GM18873 (cell line): ENCODE results near the gene MMEL1.
"Not testable (repeated sequence)": the region's sequence is repeated elsewhere in the genome, so short reads cannot be mapped to it uniquely, and the experiment has no call there.

Source experiments
- ATAC-seq: cut with Tn5 transposase; IDR thresholded peaks from one replicate; pipeline ENCODE4 v1.9.1; 2021; ENCODE audit warnings: mild to moderate bottlenecking, moderate library complexity, moderate number of reproducible peaks; ENCODE audit not compliant: unreplicated experiment, low FRiP score

Gene MMEL1, protein sequence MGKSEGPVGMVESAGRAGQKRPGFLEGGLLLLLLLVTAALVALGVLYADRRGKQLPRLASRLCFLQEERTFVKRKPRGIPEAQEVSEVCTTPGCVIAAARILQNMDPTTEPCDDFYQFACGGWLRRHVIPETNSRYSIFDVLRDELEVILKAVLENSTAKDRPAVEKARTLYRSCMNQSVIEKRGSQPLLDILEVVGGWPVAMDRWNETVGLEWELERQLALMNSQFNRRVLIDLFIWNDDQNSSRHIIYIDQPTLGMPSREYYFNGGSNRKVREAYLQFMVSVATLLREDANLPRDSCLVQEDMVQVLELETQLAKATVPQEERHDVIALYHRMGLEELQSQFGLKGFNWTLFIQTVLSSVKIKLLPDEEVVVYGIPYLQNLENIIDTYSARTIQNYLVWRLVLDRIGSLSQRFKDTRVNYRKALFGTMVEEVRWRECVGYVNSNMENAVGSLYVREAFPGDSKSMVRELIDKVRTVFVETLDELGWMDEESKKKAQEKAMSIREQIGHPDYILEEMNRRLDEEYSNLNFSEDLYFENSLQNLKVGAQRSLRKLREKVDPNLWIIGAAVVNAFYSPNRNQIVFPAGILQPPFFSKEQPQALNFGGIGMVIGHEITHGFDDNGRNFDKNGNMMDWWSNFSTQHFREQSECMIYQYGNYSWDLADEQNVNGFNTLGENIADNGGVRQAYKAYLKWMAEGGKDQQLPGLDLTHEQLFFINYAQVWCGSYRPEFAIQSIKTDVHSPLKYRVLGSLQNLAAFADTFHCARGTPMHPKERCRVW

DNA sequence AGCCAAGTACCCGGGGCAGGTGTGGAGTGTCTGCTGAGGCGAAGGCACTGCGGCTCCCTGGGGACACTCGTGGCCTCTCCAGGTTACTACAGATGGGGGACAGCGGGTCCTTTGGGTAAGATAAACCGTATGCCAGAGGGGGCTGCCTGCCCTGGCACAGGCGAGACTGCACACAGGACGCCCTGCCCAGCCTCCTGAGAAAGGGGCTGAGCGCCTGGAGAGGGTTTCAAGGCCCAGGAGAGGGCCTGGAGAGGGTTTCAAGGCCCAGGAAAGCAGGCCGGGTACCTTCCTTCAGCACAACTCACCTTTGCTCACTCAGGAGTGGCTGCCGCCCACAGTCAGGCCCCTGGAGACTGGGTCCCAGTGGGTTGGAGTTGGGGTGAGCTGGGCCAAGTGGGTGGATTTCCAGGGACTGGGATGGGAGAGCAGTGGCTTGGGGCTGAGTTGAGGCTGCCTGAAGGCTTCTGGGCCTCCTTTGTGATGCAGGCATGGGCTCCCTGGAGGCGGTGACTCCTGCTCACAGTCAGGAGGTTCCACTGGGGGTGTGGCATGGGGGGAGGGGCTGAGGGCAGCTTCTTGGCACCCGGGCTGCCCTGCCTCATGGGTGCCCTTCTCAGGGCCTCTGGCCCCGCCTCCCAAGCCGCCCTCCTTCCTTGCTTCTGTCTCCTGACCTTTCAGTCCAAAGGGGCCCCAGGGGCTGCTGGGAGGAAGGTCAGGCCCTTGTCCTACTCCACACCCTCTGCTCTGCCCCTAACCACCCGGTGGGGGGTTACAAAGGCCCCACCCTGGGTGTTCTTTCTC is at the start of gene MMEL1:
Gene MMEL1 (minus strand): TSS at position 456 of the 801 bp plus-strand sequence. CDS start 3,532 bp downstream, outside the sequence.
- no peak for ATAC-seq

- not testable (repeated sequence) for ATAC-seq
These were observed 43.9 kb upstream of the MMEL1 start for GRCh38 chr1:2676726-2677125.

DNA sequence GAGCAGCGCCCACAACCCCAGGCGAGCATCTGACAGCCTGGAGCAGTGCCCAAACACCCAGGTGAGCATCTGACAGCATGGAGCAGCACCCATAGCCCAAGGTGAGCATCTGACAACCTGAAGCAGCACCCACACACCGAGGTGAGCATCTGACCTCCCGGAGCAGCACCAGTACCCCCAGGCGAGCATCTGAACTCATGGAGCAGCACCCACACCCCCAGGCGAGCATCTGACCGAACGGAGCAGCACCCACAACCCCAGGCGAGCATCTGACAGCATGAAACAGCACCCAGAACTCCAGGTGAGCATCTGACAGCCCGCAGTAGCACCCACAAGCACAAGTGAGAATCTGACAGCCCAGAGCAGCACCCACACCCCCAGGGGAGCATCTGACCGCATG is 38.8 kb upstream of the MMEL1 start:
- not testable (repeated sequence) for ATAC-seq

DNA sequence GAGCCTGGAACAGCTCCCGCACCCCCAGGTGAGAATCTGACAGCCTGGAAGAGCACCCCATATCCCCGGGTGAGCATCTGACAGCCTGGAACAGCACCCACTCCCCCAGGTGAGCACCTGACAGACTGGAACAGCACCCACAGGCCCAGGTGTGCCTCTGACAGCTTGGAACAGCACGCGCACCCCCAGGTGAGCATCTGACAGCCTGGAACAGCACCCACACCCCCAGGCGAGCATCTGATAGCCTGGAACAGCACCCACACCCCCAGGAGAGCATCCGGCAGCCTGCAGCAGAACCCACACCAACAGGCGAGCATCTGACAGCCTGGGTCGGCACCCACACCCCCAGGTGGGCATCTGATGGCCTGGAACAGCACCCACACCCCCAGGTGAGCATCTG is 27.0 kb upstream of the MMEL1 start:
- not testable (repeated sequence) for ATAC-seq

DNA sequence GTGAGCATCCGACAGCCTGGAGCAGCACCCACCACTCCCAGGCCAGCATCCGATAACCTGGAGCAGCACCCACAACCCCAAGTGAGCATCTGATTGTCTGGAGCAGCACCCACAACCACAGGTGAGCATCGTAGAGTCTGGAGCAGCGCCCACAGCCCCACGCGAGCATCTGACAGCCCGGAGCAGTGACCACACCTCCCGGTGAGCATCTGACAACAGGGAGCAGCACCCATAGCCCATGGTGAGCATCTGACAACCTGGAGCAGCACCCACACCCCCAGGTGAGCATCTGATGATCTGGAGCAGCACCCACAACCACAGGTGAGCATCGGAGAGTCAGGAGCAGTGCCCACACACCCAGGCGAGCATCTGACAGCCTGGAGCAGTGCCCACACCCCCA is 25.1 kb upstream of the MMEL1 start:
- ATAC-seq = not testable (repeated sequence)

- not testable (repeated sequence) for ATAC-seq
These were observed 24.3 kb upstream of the MMEL1 start for GRCh38 chr1:2657124-2657523.

DNA sequence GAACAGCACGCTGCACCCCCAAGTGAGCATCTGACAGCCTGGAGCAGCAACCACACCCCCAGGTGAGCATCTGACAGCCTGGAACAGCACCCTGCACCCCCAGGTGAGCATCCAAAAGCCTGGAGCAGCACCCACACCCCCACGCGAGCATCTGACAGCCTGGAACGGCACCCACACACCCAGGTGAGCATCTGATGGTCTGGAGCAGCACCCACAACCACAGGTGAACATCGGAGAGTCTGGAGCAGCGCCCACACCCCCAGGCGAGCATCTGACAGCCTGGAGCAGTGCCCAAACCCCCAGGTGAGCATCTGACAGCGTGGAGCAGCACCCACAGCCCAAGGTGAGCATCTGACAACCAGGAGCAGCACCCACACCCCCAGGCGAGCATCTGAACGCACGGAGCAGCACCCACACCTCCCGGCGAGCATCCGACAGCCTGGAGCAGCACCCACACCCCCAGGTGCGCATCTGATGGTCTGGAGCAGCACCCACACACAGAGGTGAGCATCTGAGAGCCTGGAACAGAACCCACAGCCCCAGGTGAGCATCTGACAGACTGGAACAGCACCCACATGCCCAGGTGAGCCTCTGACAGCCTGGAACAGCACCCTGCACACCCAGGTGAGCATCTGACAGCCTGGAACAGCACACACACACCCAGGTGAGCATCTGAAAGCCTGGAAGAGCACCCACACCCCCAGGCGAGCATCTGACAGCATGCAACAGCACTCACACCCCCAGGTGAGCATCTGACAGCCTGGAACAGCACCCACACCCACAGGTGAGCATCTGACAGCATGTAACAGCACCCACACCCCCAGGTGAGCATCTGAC is 23.0 kb upstream of the MMEL1 start:
- not testable (repeated sequence) for ATAC-seq

DNA sequence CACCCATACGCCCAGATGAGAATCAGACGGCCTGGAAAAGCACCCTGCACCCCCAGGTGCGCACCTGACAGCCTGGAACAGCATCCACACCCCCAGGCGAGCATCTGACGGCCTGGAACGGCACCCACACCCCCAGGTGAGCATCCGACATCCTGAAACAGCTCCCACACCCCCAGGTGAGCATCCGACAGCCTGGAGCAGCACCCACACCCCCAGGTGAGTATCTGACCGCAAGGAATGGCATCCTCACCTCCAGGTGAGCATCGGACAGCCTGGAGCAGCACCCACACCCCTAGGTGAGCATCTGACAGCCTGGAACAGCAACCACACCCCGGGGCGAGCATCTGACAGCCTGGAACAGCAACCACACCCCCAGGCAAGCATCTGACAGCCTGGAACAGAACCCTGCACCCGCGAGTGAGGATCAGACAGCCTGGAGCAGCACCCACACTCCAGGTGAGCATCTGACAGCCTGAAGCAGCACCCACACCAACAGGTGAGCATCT is 21.7 kb upstream of the MMEL1 start:
- not testable (repeated sequence) for ATAC-seq

DNA sequence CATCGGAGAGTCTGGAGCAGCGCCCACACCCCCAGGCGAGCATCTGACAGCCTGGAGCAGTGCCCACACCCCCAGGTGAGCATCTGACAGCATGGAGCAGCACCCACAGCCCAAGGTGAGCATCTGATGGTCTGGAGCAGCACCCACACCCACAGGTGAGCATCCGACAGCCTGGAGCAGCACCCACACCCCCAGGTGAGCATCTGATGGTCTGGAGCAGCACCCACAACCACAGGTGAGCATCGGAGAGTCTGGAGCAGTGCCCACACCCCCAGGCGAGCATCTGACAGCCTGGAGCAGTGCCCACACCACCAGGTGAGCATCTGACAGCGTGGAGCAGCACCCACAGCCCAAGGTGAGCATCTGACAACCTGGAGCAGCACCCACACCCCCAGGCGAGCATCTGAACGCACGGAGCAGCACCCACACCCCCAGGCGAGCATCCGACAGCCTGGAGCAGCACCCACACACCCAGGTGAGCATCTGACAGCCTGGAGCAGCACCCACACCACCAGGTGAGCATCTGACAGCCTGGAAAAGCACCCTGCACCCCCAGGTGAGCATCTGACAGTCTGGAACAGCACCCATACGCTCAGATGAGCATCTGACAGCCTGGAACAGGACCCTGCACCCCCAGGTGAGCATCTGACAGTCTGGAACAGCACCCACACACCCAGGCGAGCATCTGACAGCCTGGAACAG is 21.1 kb upstream of the MMEL1 start:
- not testable (repeated sequence) for ATAC-seq

DNA sequence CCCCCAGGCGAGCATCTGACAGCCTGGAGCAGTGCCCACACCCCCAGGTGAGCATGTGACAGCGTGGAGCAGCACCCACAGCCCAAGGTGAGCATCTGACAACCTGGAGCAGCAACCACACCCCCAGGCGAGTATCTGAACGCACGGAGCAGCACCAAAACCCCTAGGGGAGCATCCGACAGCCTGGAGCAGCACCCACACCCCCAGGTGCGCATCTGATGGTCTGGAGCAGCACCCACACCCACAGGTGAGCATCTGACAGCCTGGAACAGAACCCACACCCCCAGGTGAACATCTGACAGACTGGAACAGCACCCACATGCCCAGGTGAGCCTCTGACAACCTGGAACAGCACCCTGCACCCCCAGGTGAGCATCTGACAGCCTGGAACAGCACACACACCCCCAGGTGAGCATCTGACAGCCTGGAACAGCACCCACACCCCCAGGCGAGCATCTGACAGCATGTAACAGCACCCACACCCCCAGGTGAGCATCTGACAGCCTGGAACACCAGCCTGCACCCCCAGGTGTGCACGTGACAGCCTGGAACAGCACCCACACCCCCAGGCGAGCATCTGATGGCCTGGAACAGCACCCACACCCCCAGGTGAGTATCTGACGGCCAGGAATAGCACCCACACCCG is 20.2 kb upstream of the MMEL1 start:
- ATAC-seq = not testable (repeated sequence)

- ATAC-seq = not testable (repeated sequence)
These were observed 19.5 kb upstream of the MMEL1 start for GRCh38 chr1:2652152-2652925.

DNA sequence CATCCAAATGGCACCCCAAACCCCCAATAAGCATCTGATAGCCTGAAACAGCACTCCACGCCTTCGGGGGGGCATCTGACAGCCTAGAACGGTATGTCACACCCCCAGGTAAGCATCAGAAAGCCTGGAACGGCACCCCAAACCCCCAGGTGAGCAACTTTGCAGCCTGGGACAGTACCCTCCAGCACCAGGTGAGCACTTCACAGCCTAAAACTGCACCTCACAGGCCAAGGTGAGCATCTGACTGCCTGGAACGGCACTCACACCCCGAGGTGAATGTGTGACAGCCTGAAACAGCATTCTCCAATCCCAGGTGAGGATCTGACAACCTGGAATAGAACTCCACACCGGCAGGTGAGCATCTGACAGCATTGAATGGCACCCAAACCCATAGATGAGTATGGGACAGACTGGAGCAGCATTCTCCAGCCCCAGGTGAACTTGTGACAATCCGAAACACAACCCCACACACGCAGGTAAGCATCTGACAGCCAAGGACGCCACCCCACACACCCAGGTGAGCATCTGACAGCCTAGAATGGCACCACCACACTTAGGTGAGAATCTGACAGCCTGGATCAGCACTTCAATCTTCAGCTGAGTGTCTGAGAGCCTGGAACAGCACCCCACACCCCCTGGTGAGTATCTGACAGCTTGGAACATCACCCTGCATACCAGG is 18.3 kb upstream of the MMEL1 start:
- ATAC-seq = no peak

- no peak for ATAC-seq
These were observed 14.0 kb upstream of the MMEL1 start for GRCh38 chr1:2646837-2647236.

- ATAC-seq = no peak
These were observed 13.0 kb upstream of the MMEL1 start for GRCh38 chr1:2645776-2646175.

GRCh38 chr1:2645143-2645542 is 12.3 kb upstream of the MMEL1 start:
- no peak for ATAC-seq

DNA sequence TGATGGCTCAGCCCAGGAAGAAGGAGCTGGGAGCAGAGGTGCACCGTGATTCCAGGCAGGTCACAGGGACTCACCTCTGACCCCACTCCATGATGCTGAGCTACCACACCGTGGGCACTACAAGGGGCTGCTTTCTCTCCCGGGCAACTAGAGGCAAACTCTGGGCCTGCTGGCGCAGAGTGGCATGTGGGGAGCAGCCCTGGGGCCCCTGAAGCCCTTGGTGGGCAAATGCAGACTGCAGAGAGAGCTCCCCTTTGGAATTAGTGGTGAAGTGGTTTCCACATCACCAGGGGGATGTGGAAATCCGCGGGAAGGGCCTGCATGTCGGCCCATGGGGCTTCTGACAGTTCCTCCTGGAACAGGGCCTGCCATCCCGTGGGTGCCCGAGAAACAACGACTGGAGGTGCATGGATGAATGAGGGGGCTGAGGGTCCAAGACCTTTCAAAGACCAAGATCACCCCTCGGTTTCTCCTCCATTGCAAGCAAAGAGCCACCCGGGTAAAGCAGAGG is 11.8 kb upstream of the MMEL1 start:
- no peak for ATAC-seq

GRCh38 chr1:2644171-2644570 is 11.4 kb upstream of the MMEL1 start:
- no peak for ATAC-seq
